ENCODE measurements around the gene FAM53A.
"Not testable (repeated sequence)": the region's sequence is repeated elsewhere in the genome, so short reads cannot be mapped to it uniquely, and the experiment has no call there.

Gene FAM53A

GRCh38 chr4:1684506-1685234 lies 557 bp upstream of the FAM53A start:
- DNase-seq = no peak

- DNase-seq = no peak
These were observed 815 bp downstream of the FAM53A start for GRCh38 chr4:1683261-1683735.

- DNase-seq = no peak
These were observed 1.3 kb downstream of the FAM53A start for GRCh38 chr4:1682860-1683259.

GRCh38 chr4:1678244-1678643 lies 5.9 kb downstream of the FAM53A start:
- no peak for DNase-seq

GRCh38 chr4:1676605-1677525 lies 7.2 kb downstream of the FAM53A start:
- no peak for DNase-seq

GRCh38 chr4:1675802-1676137 lies 8.3 kb downstream of the FAM53A start:
- no peak for DNase-seq

GRCh38 chr4:1675136-1675801 lies 8.8 kb downstream of the FAM53A start:
- no peak for DNase-seq

- DNase-seq = no peak
These were observed 9.4 kb downstream of the FAM53A start for GRCh38 chr4:1674682-1675081.

GRCh38 chr4:1673671-1674070 lies 10.4 kb downstream of the FAM53A start:
- DNase-seq = no peak

- DNase-seq = not testable (repeated sequence)
These were observed 13.1 kb downstream of the FAM53A start for GRCh38 chr4:1671011-1671410.

GRCh38 chr4:1670279-1670678 lies 13.8 kb downstream of the FAM53A start:
- no peak for DNase-seq

GRCh38 chr4:1669850-1670249 lies 14.3 kb downstream of the FAM53A start:
- no peak for DNase-seq

- DNase-seq = no peak
These were observed 14.8 kb downstream of the FAM53A start for GRCh38 chr4:1669270-1669669.

- no peak for DNase-seq
These were observed 15.6 kb downstream of the FAM53A start for GRCh38 chr4:1668488-1668840.

- no peak for DNase-seq
These were observed 16.8 kb downstream of the FAM53A start for GRCh38 chr4:1667273-1667672.

GRCh38 chr4:1666391-1666790 lies 17.7 kb downstream of the FAM53A start:
- no peak for DNase-seq

GRCh38 chr4:1664141-1664540 lies 20.0 kb downstream of the FAM53A start:
- DNase-seq = no peak

- no peak for DNase-seq
These were observed 20.6 kb downstream of the FAM53A start for GRCh38 chr4:1663549-1663948.

- DNase-seq = no peak
These were observed 22.4 kb downstream of the FAM53A start for GRCh38 chr4:1661695-1662094.

GRCh38 chr4:1660948-1661677 lies 23.0 kb downstream of the FAM53A start:
- no peak for DNase-seq

GRCh38 chr4:1659104-1660043 lies 24.7 kb downstream of the FAM53A start:
- DNase-seq = no peak

- no peak for DNase-seq
These were observed 25.5 kb downstream of the FAM53A start for GRCh38 chr4:1658581-1658980.
